ENCODE measurements around the gene CEP20.

- TF ChIP-seq EGR1 (IDR thresholded peaks at IDR 0.05; ENCODE audit: borderline replicate concordance, low read depth, low read length) (no peak), MAX (IDR thresholded peaks at IDR 0.05) (no peak), CTCF (IDR thresholded peaks at IDR 0.05; ENCODE audit: control extremely low read depth in 1 of 3, insufficient read depth in 1 of 3, low read depth in 1 of 3, low read length in 3 of 3) (no peak), SIN3A (conservative IDR thresholded peaks at IDR 0.05 in 1 of 2, IDR thresholded peaks at IDR 0.05 in 1 of 2; ENCODE audit: low read depth in 1 of 2, low read length in 2 of 2) (no peak)
Measured at GRCh38 chr16:15898654-15899053, 10.3 kb upstream of the CEP20 start.
